ENCODE results near the gene MAP7D3.

- TF ChIP-seq EZH2 (IDR thresholded peaks at IDR 0.05; ENCODE audit: low read depth) (no peak), CTCF (conservative IDR thresholded peaks at IDR 0.05) (no peak)
Observed at GRCh38 chrX:136205882-136206380, 45.3 kb downstream of the MAP7D3 start.
